ENCODE measurements around the gene CACNG3. TPM values are rescaled to one million over a fixed set of nuclear protein-coding genes. Genes with fewer than 3 reads are reported as not detected.

The CACNG3 gene
- total RNA-seq, 1 experiment from 2014 or later, result not detected

DNA sequence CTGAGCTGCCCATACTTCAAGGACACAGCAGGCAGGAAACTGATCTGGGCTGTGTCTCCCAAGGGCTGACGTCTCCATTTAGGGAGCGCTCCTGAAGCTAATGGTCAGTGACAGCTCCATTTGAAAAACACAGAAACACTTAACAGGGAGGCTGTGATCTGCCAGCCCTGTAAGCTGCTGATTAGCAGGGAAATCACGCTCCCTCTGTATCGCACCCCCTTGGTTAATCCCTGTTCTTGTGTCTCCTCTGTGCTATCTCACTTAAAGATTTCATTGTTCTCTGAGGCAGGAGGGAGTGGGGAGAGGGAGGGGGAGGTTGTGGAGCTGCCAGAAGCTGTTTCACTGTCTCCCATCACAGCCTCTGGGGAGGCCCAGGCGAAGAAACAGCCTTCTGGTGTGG is 47.4 kb upstream of the CACNG3 start:
- H2AK5ac ChIP-seq (ENCODE audit: insufficient read length, low read length), result no peak overlapping the region
- no CpG with 5 or more reads among the region's 5 CpGs for WGBS (ENCODE audit: extremely low coverage, insufficient read length, low lambda C conversion rate)
- no peak overlapping the region for H4K91ac ChIP-seq (ENCODE audit: insufficient read length, low read depth, low read length)
- H2BK12ac ChIP-seq (ENCODE audit: insufficient read length, low read depth, low read length), result no peak overlapping the region
- Mint-ChIP-seq H3K27ac (peak overlapping the region in 1 of 3 experiments; percentile 69; a peak in 1 of 7 replicates), H3K27me3 (ENCODE audit: low read depth) (no peaks in the 10 kb centered on the region), H3K9me3 (no peaks in the 10 kb centered on the region), H3K4me3 (no peak overlapping the region), H3K36me3 (ENCODE audit: insufficient read depth in 1 of 3, low read depth in 3 of 3) (no peaks in the 10 kb centered on the region), H3K4me1 (peaks cover 35 to 37% of the 10 kb centered on the region in 2 experiments)
- H2BK15ac ChIP-seq (ENCODE audit: low read depth, low read length), result no peak overlapping the region
- no peak overlapping the region for H3K27ac ChIP-seq (ENCODE audit: insufficient read length, low read depth, low read length)
- no peaks in the 10 kb centered on the region for H4K20me1 ChIP-seq (ENCODE audit: control insufficient read depth, insufficient read depth, insufficient read length)
- H2AFZ ChIP-seq (ENCODE audit: low read length), result no peak overlapping the region
- no peaks in the 10 kb centered on the region for H3K27me3 ChIP-seq (ENCODE audit: insufficient read depth, low read length)
- TF ChIP-seq, protein P1, sequence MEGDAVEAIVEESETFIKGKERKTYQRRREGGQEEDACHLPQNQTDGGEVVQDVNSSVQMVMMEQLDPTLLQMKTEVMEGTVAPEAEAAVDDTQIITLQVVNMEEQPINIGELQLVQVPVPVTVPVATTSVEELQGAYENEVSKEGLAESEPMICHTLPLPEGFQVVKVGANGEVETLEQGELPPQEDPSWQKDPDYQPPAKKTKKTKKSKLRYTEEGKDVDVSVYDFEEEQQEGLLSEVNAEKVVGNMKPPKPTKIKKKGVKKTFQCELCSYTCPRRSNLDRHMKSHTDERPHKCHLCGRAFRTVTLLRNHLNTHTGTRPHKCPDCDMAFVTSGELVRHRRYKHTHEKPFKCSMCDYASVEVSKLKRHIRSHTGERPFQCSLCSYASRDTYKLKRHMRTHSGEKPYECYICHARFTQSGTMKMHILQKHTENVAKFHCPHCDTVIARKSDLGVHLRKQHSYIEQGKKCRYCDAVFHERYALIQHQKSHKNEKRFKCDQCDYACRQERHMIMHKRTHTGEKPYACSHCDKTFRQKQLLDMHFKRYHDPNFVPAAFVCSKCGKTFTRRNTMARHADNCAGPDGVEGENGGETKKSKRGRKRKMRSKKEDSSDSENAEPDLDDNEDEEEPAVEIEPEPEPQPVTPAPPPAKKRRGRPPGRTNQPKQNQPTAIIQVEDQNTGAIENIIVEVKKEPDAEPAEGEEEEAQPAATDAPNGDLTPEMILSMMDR (conservative IDR thresholded peaks at IDR 0.05), result no peak
- no peak overlapping the region for H2BK120ac ChIP-seq (ENCODE audit: low read depth, low read length, poor library complexity, severe bottlenecking)
- no peak overlapping the region for H3K4ac ChIP-seq (ENCODE audit: low read depth, low read length)
- no peak overlapping the region for H3K9ac ChIP-seq (ENCODE audit: extremely low read depth, insufficient read length, low read length)
- no peak overlapping the region for H3K56ac ChIP-seq (ENCODE audit: insufficient read length, low read depth, low read length)
- no peak overlapping the region for H3K23ac ChIP-seq (ENCODE audit: insufficient read length, low read depth, low read length)
- H3K14ac ChIP-seq (ENCODE audit: insufficient read depth, low read length), result no peak overlapping the region
- H2BK5ac ChIP-seq (ENCODE audit: insufficient read length, low read length), result no peak overlapping the region
- no peak overlapping the region for H2BK20ac ChIP-seq (ENCODE audit: low read depth, low read length, poor library complexity, severe bottlenecking)
- peak; percentile 55 for DNase-seq
- H4K5ac ChIP-seq (ENCODE audit: insufficient read length, low read depth, low read length), result no peak overlapping the region
- H3T11ph ChIP-seq (ENCODE audit: low read length), result no peak overlapping the region
- no peak overlapping the region for H3K4me2 ChIP-seq (ENCODE audit: insufficient read depth, insufficient read length, low read length)
- H3K79me1 ChIP-seq (ENCODE audit: insufficient read depth, low read depth, low read length, poor library complexity, severe bottlenecking), result no peaks in the 10 kb centered on the region
- peak overlapping the region; percentile 92 for H4K8ac ChIP-seq (replicated peaks; ENCODE audit: insufficient read length, low read depth, low read length)
- no peak overlapping the region for H3K18ac ChIP-seq (ENCODE audit: insufficient read length, low read depth, low read length)
- no peaks in the 10 kb centered on the region for H3K9me3 ChIP-seq (ENCODE audit: control insufficient read depth, low read depth, low read length)
- no peaks in the 10 kb centered on the region for H3K23me2 ChIP-seq (ENCODE audit: insufficient read length, low read depth, low read length, poor library complexity, severe bottlenecking)
- no peaks in the 10 kb centered on the region for H3K79me2 ChIP-seq (ENCODE audit: insufficient read depth, low read length)
- peaks cover 5% of the 10 kb centered on the region; the same call in 1 of the 2 replicates for H3K4me1 ChIP-seq (ENCODE audit: insufficient read depth, low read length)
